ENCODE results near the gene KIRREL2. TPM values are rescaled to one million over a fixed set of nuclear protein-coding genes. Genes with fewer than 3 reads are reported as not detected.

KIRREL2 gene
- total RNA-seq, 1 donor from 2014 or later = 0.94 TPM

Small RNAs within 50 kb of the gene (small RNA-seq; reads per million reads assigned to genes)
- gene RN7SL402P = not detected

Other genes starting within 250 kb of the KIRREL2 start
- 6.4 TPM for gene HAUS5, start 244.2 kb upstream of the KIRREL2 start, total RNA-seq
- gene RBM42, start 227.9 kb upstream of the KIRREL2 start, total RNA-seq = 16.7 TPM
- 1.1 TPM for gene ETV2, start 215.2 kb upstream of the KIRREL2 start, total RNA-seq
- 119 TPM for gene COX6B1, start 208.6 kb upstream of the KIRREL2 start, total RNA-seq
- not detected for gene UPK1A, start 190.4 kb upstream of the KIRREL2 start, total RNA-seq
- not detected for gene ZBTB32, start 152.4 kb upstream of the KIRREL2 start, total RNA-seq
- 3.0 TPM for gene KMT2B, start 138.9 kb upstream of the KIRREL2 start, total RNA-seq
- gene IGFLR1, start 114.5 kb upstream of the KIRREL2 start, total RNA-seq = 0.47 TPM
- 8.7 TPM for gene U2AF1L4, start 111.5 kb upstream of the KIRREL2 start, total RNA-seq
- 7.2 TPM for gene PSENEN, start 111.3 kb upstream of the KIRREL2 start, total RNA-seq
- 8.3 TPM for gene LIN37, start 108.3 kb upstream of the KIRREL2 start, total RNA-seq
- 0.31 TPM for gene HSPB6, start 99.9 kb upstream of the KIRREL2 start, total RNA-seq
- gene PROSER3, start 98.7 kb upstream of the KIRREL2 start, total RNA-seq = 1.9 TPM
- 85.5 TPM for gene ARHGAP33, start 81.3 kb upstream of the KIRREL2 start, total RNA-seq
- not detected for gene PRODH2, start 44.1 kb upstream of the KIRREL2 start, total RNA-seq
- gene NPHS1, start 4.4 kb upstream of the KIRREL2 start, total RNA-seq = 1.2 TPM
- 179 TPM for gene APLP1, start 11.7 kb downstream of the KIRREL2 start, total RNA-seq
- gene NFKBID, start 43.6 kb downstream of the KIRREL2 start, total RNA-seq = 3.0 TPM
- gene HCST, start 45.6 kb downstream of the KIRREL2 start, total RNA-seq = not detected
- gene TYROBP, start 51.4 kb downstream of the KIRREL2 start, total RNA-seq = 3.1 TPM
- 10.5 TPM for gene LRFN3, start 79.5 kb downstream of the KIRREL2 start, total RNA-seq
- gene SDHAF1, start 138.3 kb downstream of the KIRREL2 start, total RNA-seq = 10.6 TPM
- not detected for gene SYNE4, start 151.9 kb downstream of the KIRREL2 start, total RNA-seq
- 5.3 TPM for gene ALKBH6, start 157.3 kb downstream of the KIRREL2 start, total RNA-seq
- 27.1 TPM for gene CLIP3, start 176.0 kb downstream of the KIRREL2 start, total RNA-seq
- 1.9 TPM for gene THAP8, start 197.4 kb downstream of the KIRREL2 start, total RNA-seq
- gene WDR62, start 198.0 kb downstream of the KIRREL2 start, total RNA-seq = 0.78 TPM